OCI-LY7 (cell line): Measurements from ENCODE around the gene INF2. TPM values are rescaled to one million over a fixed set of nuclear protein-coding genes. Genes with fewer than 3 reads are reported as not detected.

Experiments used
- BruUV-seq: library from RNA; stranded (reverse); fragments of 400-500 nt; replicated peaks from 2 replicates; lab custom pipeline; 2021; lab: Mats Ljungman, UMichigan
- CTCF ChIA-PET: fragments of 300-600 bp; sonication (Branson Sonifier 250); formaldehyde crosslinking; loops from one replicate; lab custom pipeline; 2022; ENCODE audit warnings: antibody characterized with exemption; ENCODE audit not compliant: unreplicated experiment; lab: Charles Lee
- POLR2A ChIA-PET: fragments of 300-600 bp; sonication (Branson Sonifier 250); formaldehyde crosslinking; loops from one replicate; lab custom pipeline; 2022; ENCODE audit warnings: antibody characterized with exemption; lab: Charles Lee
- DNase-seq: peaks from one replicate; pipeline ENCODE4 v3.0.0-alpha.2; 2015; ENCODE audit warnings: low spot score
- H2AFZ ChIP-seq: fragments of 200-600 bp; sonication (generic), shearing (Covaris generic); 2 replicates; pipeline ENCODE4 v1.6.1; 2014; ENCODE audit warnings: mild to moderate bottlenecking, antibody characterized with exemption, low read length, moderate library complexity
- H3K27ac ChIP-seq: fragments of 200-600 bp; sonication (generic); 2 replicates; pipeline ENCODE4 v1.5.1; 2014; ENCODE audit warnings: mixed run types, low read depth, mild to moderate bottlenecking, moderate library complexity, low read length, inconsistent platforms; ENCODE audit not compliant: poor library complexity, severe bottlenecking
- H3K36me3 ChIP-seq: fragments of 200-600 bp; sonication (generic); 2 replicates; pipeline ENCODE4 v1.6.1; 2014; ENCODE audit warnings: mild to moderate bottlenecking, antibody characterized with exemption, low read length, moderate library complexity, mixed read lengths; ENCODE audit not compliant: insufficient read depth
- H3K4me1 ChIP-seq: fragments of 200-600 bp; sonication (generic); 2 replicates; pipeline ENCODE4 v1.5.1; 2014; ENCODE audit warnings: mild to moderate bottlenecking, low read length; ENCODE audit not compliant: insufficient read depth, poor library complexity, severe bottlenecking
- H3K4me2 ChIP-seq: fragments of 200-600 bp; sonication (generic); 2 replicates; pipeline ENCODE4 v1.6.1; 2014; ENCODE audit warnings: mild to moderate bottlenecking, low read length
- H3K4me3 ChIP-seq: fragments of 200-600 bp; sonication (generic); 2 replicates; pipeline ENCODE4 v1.5.1; 2014; ENCODE audit warnings: mild to moderate bottlenecking, low read depth, low read length; ENCODE audit not compliant: poor library complexity, severe bottlenecking
- H3K79me2 ChIP-seq: fragments of 200-600 bp; sonication (generic); 2 replicates; pipeline ENCODE4 v1.6.1; 2016; ENCODE audit warnings: low read depth, mild to moderate bottlenecking, low read length, moderate library complexity, mixed read lengths; ENCODE audit not compliant: insufficient read depth
- H3K9me2 ChIP-seq: fragments of 200-600 bp; sonication (generic); 2 replicates; pipeline ENCODE4 v1.6.1; 2016; ENCODE audit warnings: mild to moderate bottlenecking, low read length, mixed read lengths; ENCODE audit not compliant: insufficient read depth
- H3K9me3 ChIP-seq: fragments of 200-600 bp; sonication (generic); 2 replicates; pipeline ENCODE4 v1.6.1; 2014; ENCODE audit warnings: mild to moderate bottlenecking, mixed run types, low read length, mixed read lengths
- H4K20me1 ChIP-seq: fragments of 200-600 bp; sonication (generic); 2 replicates; pipeline ENCODE4 v1.6.1; 2014; ENCODE audit warnings: mild to moderate bottlenecking, antibody characterized with exemption, low read length, moderate library complexity, mixed read lengths; ENCODE audit not compliant: insufficient read depth
- CTCF ChIP-seq: fragments of 200-600 bp; sonication (generic); conservative IDR thresholded peaks from 2 replicates; pipeline ENCODE4 v1.5.1; 2014; ENCODE audit warnings: mild to moderate bottlenecking, antibody characterized with exemption, low read length, moderate library complexity, mixed read lengths
- EZH2phosphoT487 ChIP-seq: fragments of 200-600 bp; sonication (generic); IDR thresholded peaks from 2 replicates; pipeline ENCODE4 v1.6.1; 2018; ENCODE audit warnings: low read depth, borderline replicate concordance, mild to moderate bottlenecking, mixed run types, antibody characterized with exemption, low read length, moderate library complexity, mixed read lengths
- intact Hi-C: fragments of 100-400 bp; cut with micrococcal nuclease; formaldehyde crosslinking; loops from one replicate; pipeline ENCODE4 v1.10.0; 2022; ENCODE audit not compliant: unreplicated experiment
- total RNA-seq, 2 experiments: library from RNA; depleted of rRNA in 1 of 2; stranded (reverse); fragments of >200 nt in 1 of 2; shearing (Covaris generic) in 1 of 2; gene quantifications; 2 replicates each; pipeline ENCODE4 v1.2.3, GENCODE V29; 2014 to 2022

INF2 gene
- total RNA-seq, 2 experiments from 2014 or later, result 39.4 to 51.6 TPM

DNA sequence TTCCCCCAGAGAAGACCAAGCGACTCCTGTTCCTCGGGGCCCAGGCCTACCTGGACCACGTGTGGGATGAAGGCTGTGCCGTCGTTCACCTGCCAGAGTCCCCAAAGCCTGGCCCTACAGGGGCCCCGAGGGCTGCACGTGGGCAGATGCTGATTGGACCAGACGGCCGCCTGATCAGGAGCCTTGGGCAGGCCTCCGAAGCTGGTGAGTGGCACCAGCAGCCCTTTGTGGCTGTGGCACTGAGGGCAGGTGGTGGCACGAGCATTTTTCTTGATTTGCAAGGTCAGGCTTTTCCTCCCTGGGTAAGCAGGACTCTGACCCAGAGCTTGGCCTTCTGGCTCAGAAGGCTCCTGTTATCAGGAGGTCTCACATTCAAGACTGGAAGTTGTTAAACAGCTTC, 66.2 kb downstream of the INF2 start:
- H3K79me2 ChIP-seq, result peaks cover 38% of the 10 kb centered on the region
- intact Hi-C loops, result loop anchor here (10.0 kb wide), 1 partner anchor 269 kb away; the partner anchor contains the start of gene CDCA4
- POLR2A ChIA-PET, result no interaction called here
- BruUV-seq, result no TSS peak
- no peak overlapping the region for H3K4me3 ChIP-seq
- no peak for DNase-seq
- CTCF ChIA-PET, result no interaction called here
- peaks cover 14% of the 10 kb centered on the region for H4K20me1 ChIP-seq
- TF ChIP-seq CTCF (no peak), EZH2phosphoT487 (no peak)
- H3K27ac ChIP-seq, result peak overlapping the region; percentile 61
- peaks cover 61% of the 10 kb centered on the region for H3K36me3 ChIP-seq
- no peaks in the 10 kb centered on the region for H3K9me2 ChIP-seq
- H3K4me1 ChIP-seq, result peaks cover 47% of the 10 kb centered on the region
- peak overlapping the region; percentile 100; the same call in 1 of the 2 replicates for H3K4me2 ChIP-seq
- no peak overlapping the region for H2AFZ ChIP-seq
- H3K9me3 ChIP-seq, result no peaks in the 10 kb centered on the region

- peak overlapping the region; percentile 61 for H3K27ac ChIP-seq
- ChIA-PET CTCF (no interaction called here), POLR2A (no interaction called here)
- TF ChIP-seq EZH2phosphoT487 (no peak), CTCF (no peak)
- peak overlapping the region; percentile 2 for H3K4me3 ChIP-seq
- no TSS peak for BruUV-seq
- DNase-seq, result peak; percentile 70
- no peaks in the 10 kb centered on the region for H3K9me3 ChIP-seq
- peaks cover 44% of the 10 kb centered on the region for H3K4me1 ChIP-seq
- peak overlapping the region; percentile 49 for H3K4me2 ChIP-seq
- no peaks in the 10 kb centered on the region for H3K9me2 ChIP-seq
- no peak overlapping the region for H2AFZ ChIP-seq
- peaks cover 72% of the 10 kb centered on the region for H3K36me3 ChIP-seq
- H3K79me2 ChIP-seq, result peaks cover 38% of the 10 kb centered on the region
- intact Hi-C loops, result loop anchor here (10.0 kb wide), 1 partner anchor 268 kb away; the partner anchor contains the start of gene CDCA4
- H4K20me1 ChIP-seq, result peaks cover 14% of the 10 kb centered on the region
Observed at GRCh38 chr14:104756477-104757237, 67.2 kb downstream of the INF2 start.

DNA sequence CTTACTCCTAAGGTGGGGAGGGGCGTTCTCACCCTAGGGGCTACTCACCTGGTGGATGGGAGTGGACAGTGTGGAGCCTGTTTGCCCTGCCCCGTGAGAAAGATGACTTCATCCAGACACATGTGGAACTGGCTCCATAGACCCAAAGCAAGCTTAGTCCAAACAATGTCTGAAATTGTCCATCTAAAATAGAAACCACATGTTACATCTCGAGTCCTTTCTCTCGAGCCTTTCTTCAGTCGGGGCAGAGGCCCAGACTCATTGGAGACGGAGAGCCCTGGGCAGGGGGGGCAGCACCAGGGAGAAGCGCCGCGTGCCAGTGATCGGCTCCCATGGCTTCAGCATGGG, 67.8 kb downstream of the INF2 start:
- Histone ChIP-seq H3K4me1 (peaks cover 39% of the 10 kb centered on the region), H3K4me2 (peak overlapping the region; percentile 49; the same call in 1 of the 2 replicates), H3K36me3 (peaks cover 77% of the 10 kb centered on the region), H3K27ac (peak overlapping the region; percentile 61), H3K9me2 (no peaks in the 10 kb centered on the region), H3K9me3 (no peaks in the 10 kb centered on the region), H2AFZ (no peak overlapping the region), H3K4me3 (no peak overlapping the region), H3K79me2 (peaks cover 38% of the 10 kb centered on the region), H4K20me1 (peaks cover 14% of the 10 kb centered on the region)
- intact Hi-C loops, result loop anchor here (10.0 kb wide), 1 partner anchor 268 kb away; the partner anchor contains the start of gene CDCA4
- no peak for DNase-seq
- CTCF ChIA-PET, result no interaction called here
- no TSS peak for BruUV-seq
- TF ChIP-seq CTCF (no peak), EZH2phosphoT487 (no peak)
- POLR2A ChIA-PET, result no interaction called here
